ENCODE results near the gene RHCE.
"Not testable (repeated sequence)": the region's sequence is repeated elsewhere in the genome, so short reads cannot be mapped to it uniquely, and the experiment has no call there.

Gene RHCE

GRCh38 chr1:25338188-25338981, 82.2 kb downstream of the RHCE start, which contains the start of gene TMEM50A:
TMEM50A (plus strand) TSS chr1:25338334; CDS start chr1:25340487, 2,153 bp downstream.
- DNase-seq, result peak; percentile 57

GRCh38 chr1:25337483-25338187, 83.0 kb downstream of the RHCE start:
- DNase-seq, result not testable (repeated sequence)

- DNase-seq, result not testable (repeated sequence)
Measured at GRCh38 chr1:25336922-25337354, 83.7 kb downstream of the RHCE start.

GRCh38 chr1:25329950-25330349, 90.7 kb downstream of the RHCE start:
- not testable (repeated sequence) for DNase-seq

GRCh38 chr1:25329336-25329735, 91.3 kb downstream of the RHCE start:
- DNase-seq, result not testable (repeated sequence)

- not testable (repeated sequence) for DNase-seq
Measured at GRCh38 chr1:25328791-25329185, 91.8 kb downstream of the RHCE start.

GRCh38 chr1:25327864-25328790, 92.5 kb downstream of the RHCE start:
- not testable (repeated sequence) for DNase-seq

- DNase-seq, result not testable (repeated sequence)
Measured at GRCh38 chr1:25324407-25324806, 96.2 kb downstream of the RHCE start.

GRCh38 chr1:25322127-25322526, 98.5 kb downstream of the RHCE start:
- not testable (repeated sequence) for DNase-seq

GRCh38 chr1:25320314-25320938, 100.2 kb downstream of the RHCE start:
- peak; percentile 27 for DNase-seq

GRCh38 chr1:25312806-25313470, 107.7 kb downstream of the RHCE start:
- not testable (repeated sequence) for DNase-seq
